ENCODE measurements around the gene SLC25A38.

DNA sequence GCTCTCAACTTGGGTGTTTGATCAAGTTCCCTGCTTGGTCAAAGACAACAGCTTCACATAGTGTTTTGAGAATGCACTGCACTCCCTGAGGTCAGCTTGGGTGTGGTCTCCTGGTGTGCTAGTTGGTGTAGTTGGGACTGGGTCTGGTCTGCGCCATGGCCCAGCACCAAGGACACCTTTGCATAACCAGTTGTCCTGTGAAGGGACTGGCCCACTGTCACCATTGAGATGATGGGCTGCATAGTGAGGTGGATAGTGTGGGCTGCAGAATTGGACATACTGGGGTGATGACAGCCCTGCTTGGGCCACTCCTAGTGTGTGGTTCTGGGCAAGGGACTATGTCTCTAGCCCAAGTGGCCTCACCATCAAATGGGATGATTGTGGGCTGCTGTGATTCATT is 32.8 kb downstream of the SLC25A38 start:
- TF ChIP-seq TOX (CRISPR knock-in tag; IDR thresholded peaks at IDR 0.05; ENCODE audit: borderline replicate concordance) (no peak), TCF4 (CRISPR knock-in tag; IDR thresholded peaks at IDR 0.05; ENCODE audit: borderline replicate concordance) (no peak), OSR1 (CRISPR knock-in tag; IDR thresholded peaks at IDR 0.05) (no peak), CREB5 (CRISPR knock-in tag; IDR thresholded peaks at IDR 0.05; ENCODE audit: low read depth) (no peak), RARB (CRISPR knock-in tag; IDR thresholded peaks at IDR 0.05) (no peak), ZNF565 (CRISPR knock-in tag; conservative IDR thresholded peaks at IDR 0.05; ENCODE audit: low read depth) (no peak), ZNF70 (CRISPR knock-in tag; IDR thresholded peaks at IDR 0.05) (no peak), ISL1 (CRISPR knock-in tag; IDR thresholded peaks at IDR 0.05) (no peak)

All from SK-N-SH treated with all-trans-retinoic acid at 6 μM for 48 hours (cell line).